T47D (cell line): ENCODE data around the gene OOSP4B.
A peak's percentile ranks its signal among the peaks of the same experiment; 100 is the strongest.

Experiments used
- DNase-seq, 2 experiments: peaks; one replicate each; pipeline versions ENCODE4 v3.0.0 to v3.0.0-alpha.2; 2011 to 2012; ENCODE audit warnings: low read depth in 1 of 2, low spot score in 1 of 2
- JUND ChIP-seq: IDR thresholded peaks from 2 replicates; pipeline ENCODE4 v1.6.1; 2012; ENCODE audit warnings: low read depth
- in situ Hi-C: cut with HindIII; loops from 2 replicates; pipeline ENCODE4 v1.10.0; 2016; ENCODE audit warnings: low sequenced_read_pairs, low pct_unique_long_range_greater_than_20kb

The OOSP4B gene

DNA sequence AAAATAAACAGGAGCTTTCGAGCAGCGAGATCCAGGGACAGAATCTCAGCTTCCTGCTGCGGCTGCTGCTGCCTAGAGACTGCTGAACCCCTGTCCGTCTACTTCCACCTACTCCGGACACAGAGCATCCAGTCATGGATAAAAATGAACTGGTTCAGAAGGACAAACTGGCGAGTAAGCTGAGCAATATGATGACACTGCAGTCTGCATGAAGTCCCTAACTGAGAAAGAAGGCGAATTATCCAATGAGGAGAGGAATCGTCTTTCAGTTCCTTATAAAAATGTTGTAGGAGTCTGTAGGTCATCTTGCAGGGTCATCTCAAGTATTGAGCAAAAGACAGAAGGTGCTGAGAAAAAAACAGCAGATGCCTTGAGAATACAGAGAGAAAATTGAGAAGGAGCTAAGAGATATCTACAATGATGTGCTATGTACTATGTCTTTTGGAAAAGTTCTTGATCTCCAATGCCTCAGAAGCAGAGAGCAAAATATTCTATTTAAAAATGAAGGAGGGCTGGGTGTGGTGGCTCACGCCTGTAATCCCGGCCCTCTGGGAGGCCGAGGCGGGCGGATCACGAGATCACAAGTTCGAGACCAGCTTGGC is 60.3 kb downstream of the OOSP4B start:
- in situ Hi-C loops, result no loop called here
- TF ChIP-seq JUND, result no peak

DNA sequence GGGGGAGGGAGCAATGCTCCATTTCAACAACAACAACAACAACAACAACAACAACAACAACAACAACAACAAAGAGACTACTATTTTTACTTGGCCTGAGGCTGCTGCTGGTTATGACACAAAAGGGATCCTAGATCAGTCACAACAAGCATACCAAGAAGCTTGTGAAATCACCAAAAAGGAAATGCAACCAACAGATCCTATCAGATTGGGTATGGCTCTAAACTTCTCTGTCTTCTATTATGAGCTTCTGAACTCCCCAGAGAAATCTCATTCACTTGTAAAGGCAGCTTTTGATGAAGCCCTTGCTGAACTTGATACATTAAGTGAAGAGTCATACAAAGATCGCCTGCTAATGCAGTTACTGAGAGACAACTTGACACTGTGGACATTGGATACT is 61.0 kb downstream of the OOSP4B start:
- in situ Hi-C loops, result no loop called here
- no peak for DNase-seq
- no peak for TF ChIP-seq JUND

More for the DNA sequence above, 60.3 kb downstream of the OOSP4B start:
- peak in 1 of 2 experiments; percentile 51 for DNase-seq

DNA sequence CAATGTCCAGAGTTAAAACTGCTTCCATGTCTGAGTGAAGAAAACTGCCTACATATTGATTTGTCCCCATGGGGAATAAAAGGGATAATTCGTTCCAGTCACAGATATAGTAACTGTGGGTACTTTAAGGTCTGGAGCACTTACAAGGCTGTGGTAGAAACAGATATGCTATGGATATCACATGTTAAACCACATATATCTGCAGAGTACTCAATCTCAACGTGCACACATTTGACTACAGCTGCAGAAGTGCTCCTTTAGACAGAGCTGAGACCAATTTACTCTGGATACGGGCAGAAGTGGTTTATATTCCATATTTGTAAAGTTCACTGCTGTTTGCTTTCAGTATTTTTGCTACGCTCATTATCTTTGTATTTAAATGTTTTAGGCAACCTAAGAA is 61.8 kb downstream of the OOSP4B start:
- in situ Hi-C loops, result no loop called here
- TF ChIP-seq JUND, result no peak
- no peak for DNase-seq

DNA sequence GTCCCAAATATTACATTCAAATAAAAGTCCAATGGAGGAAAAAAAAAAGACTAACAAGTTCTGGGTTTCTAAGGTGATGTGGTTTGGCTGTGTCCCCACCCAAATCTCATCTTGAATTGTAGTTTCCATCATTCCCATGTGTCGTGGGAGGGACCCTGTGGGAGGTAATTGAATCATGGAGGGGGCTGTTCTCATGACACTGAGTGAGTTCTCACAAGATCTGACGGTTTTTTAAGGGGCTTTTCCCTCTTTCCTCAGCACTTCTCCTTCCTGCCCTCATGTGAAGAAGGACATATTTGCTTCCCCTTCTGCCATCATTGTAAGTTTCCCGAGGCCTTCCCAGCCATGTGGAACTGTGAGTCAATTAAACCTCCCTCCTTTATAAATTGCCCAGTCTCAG is 63.6 kb downstream of the OOSP4B start:
- no peak for DNase-seq
- in situ Hi-C loops, result no loop called here
- TF ChIP-seq JUND, result no peak
